Measurements from ENCODE around the gene TSPAN33. TPM values are rescaled to one million over a fixed set of nuclear protein-coding genes. Genes with fewer than 3 reads are reported as not detected.

TSPAN33 gene
- total RNA-seq, 4 donors from 2014 or later = 2.4 to 12.1 (median 6.0) TPM

- no peak for TF ChIP-seq CTCF (IDR thresholded peaks at IDR 0.05; ENCODE audit: low read depth)
Measured at GRCh38 chr7:129168231-129169021, 23.9 kb downstream of the TSPAN33 start.

GRCh38 chr7:129169171-129169671, 24.7 kb downstream of the TSPAN33 start:
- no peak for TF ChIP-seq CTCF (IDR thresholded peaks at IDR 0.05; ENCODE audit: low read depth)

GRCh38 chr7:129169686-129170440, 25.4 kb downstream of the TSPAN33 start:
- TF ChIP-seq CTCF (IDR thresholded peaks at IDR 0.05; ENCODE audit: low read depth) = no peak

GRCh38 chr7:129170441-129171021, 26.0 kb downstream of the TSPAN33 start:
- TF ChIP-seq CTCF (IDR thresholded peaks at IDR 0.05; ENCODE audit: low read depth) = no peak

- no peak for TF ChIP-seq CTCF (IDR thresholded peaks at IDR 0.05; ENCODE audit: low read depth)
Measured at GRCh38 chr7:129176916-129177710, 32.6 kb downstream of the TSPAN33 start.

GRCh38 chr7:129184981-129185670, 40.6 kb downstream of the TSPAN33 start:
- TF ChIP-seq CTCF (IDR thresholded peaks at IDR 0.05; ENCODE audit: low read depth) = no peak
